ENCODE data around the gene TEX101. TPM values are rescaled to one million over a fixed set of nuclear protein-coding genes. Genes with fewer than 3 reads are reported as not detected.

The TEX101 gene
- total RNA-seq, 3 donors from 2014 or later: not detected

- no peaks in the 10 kb centered on the region for H3K4me1 ChIP-seq
- no peaks in the 10 kb centered on the region for H3K36me3 ChIP-seq
- H3K9me3 ChIP-seq: no peaks in the 10 kb centered on the region
- DNase-seq (ENCODE audit: low spot score in 2 of 2): peak in 1 of 2 donors; percentile 25
- H3K27ac ChIP-seq: no peak overlapping the region
- intact Hi-C loops (cut with DNase I; ENCODE audit: low total_unique reads): no loop called here
- no peak for TF ChIP-seq CTCF (IDR thresholded peaks at IDR 0.05)
- TF ChIP-seq POLR2AphosphoS5 (IDR thresholded peaks at IDR 0.05): no peak
- no peak for TF ChIP-seq POLR2A (IDR thresholded peaks at IDR 0.05)
- no peak overlapping the region for H3K4me3 ChIP-seq
- H3K27me3 ChIP-seq: no peaks in the 10 kb centered on the region
Observed at GRCh38 chr19:43412441-43412840, 2.2 kb upstream of the TEX101 start.

- TF ChIP-seq POLR2A (IDR thresholded peaks at IDR 0.05) (no peak), POLR2AphosphoS5 (IDR thresholded peaks at IDR 0.05) (no peak), CTCF (IDR thresholded peaks at IDR 0.05) (no peak)
- Histone ChIP-seq H3K4me1 (no peaks in the 10 kb centered on the region), H3K4me3 (no peak overlapping the region), H3K27ac (no peak overlapping the region), H3K36me3 (no peaks in the 10 kb centered on the region), H3K9me3 (no peaks in the 10 kb centered on the region), H3K27me3 (no peaks in the 10 kb centered on the region)
- DNase-seq (ENCODE audit: low spot score in 2 of 2): no peak
- intact Hi-C loops (cut with DNase I; ENCODE audit: low total_unique reads): no loop called here
Observed at GRCh38 chr19:43416951-43417623, 2.4 kb downstream of the TEX101 start.

GRCh38 chr19:43420954-43421353 is 6.3 kb downstream of the TEX101 start:
- H3K36me3 ChIP-seq: no peaks in the 10 kb centered on the region
- intact Hi-C loops (cut with DNase I; ENCODE audit: low total_unique reads): no loop called here
- no peak for TF ChIP-seq CTCF (IDR thresholded peaks at IDR 0.05)
- no peak for TF ChIP-seq POLR2AphosphoS5 (IDR thresholded peaks at IDR 0.05)
- TF ChIP-seq POLR2A (IDR thresholded peaks at IDR 0.05): no peak

GRCh38 chr19:43422000-43422688 is 7.5 kb downstream of the TEX101 start:
- TF ChIP-seq POLR2AphosphoS5 (IDR thresholded peaks at IDR 0.05): no peak
- no peak for TF ChIP-seq POLR2A (IDR thresholded peaks at IDR 0.05)
- TF ChIP-seq CTCF (IDR thresholded peaks at IDR 0.05): no peak
- Histone ChIP-seq H3K36me3 (no peaks in the 10 kb centered on the region), H3K4me1 (peaks cover 0 to 5% of the 10 kb centered on the region in 2 donors), H3K27ac (no peak overlapping the region), H3K4me3 (no peak overlapping the region), H3K9me3 (no peaks in the 10 kb centered on the region), H3K27me3 (no peaks in the 10 kb centered on the region)
- DNase-seq (ENCODE audit: low spot score in 2 of 2): no peak
- intact Hi-C loops (cut with DNase I; ENCODE audit: low total_unique reads): no loop called here

More at GRCh38 chr19:43420954-43421353, 6.3 kb downstream of the TEX101 start:
- H3K4me3 ChIP-seq: no peak overlapping the region
- no peaks in the 10 kb centered on the region for H3K27me3 ChIP-seq
- H3K27ac ChIP-seq: no peak overlapping the region
- H3K9me3 ChIP-seq: no peaks in the 10 kb centered on the region
- DNase-seq (ENCODE audit: low spot score in 2 of 2): no peak
- peaks cover 0 to 3% of the 10 kb centered on the region in 2 donors for H3K4me1 ChIP-seq

- TF ChIP-seq CTCF (IDR thresholded peaks at IDR 0.05) (no peak), POLR2AphosphoS5 (IDR thresholded peaks at IDR 0.05) (no peak), POLR2A (IDR thresholded peaks at IDR 0.05) (no peak)
- H3K27ac ChIP-seq: no peak overlapping the region
- peaks cover 0 to 5% of the 10 kb centered on the region in 2 donors for H3K4me1 ChIP-seq
- intact Hi-C loops (cut with DNase I; ENCODE audit: low total_unique reads): no loop called here
- H3K9me3 ChIP-seq: no peaks in the 10 kb centered on the region
- H3K4me3 ChIP-seq: no peak overlapping the region
- H3K36me3 ChIP-seq: no peaks in the 10 kb centered on the region
- no peaks in the 10 kb centered on the region for H3K27me3 ChIP-seq
- DNase-seq (ENCODE audit: low spot score in 2 of 2): no peak
Observed at GRCh38 chr19:43422689-43423066, 8.0 kb downstream of the TEX101 start.

All from breast epithelium (tissue), 4 donors.